Measurements from ENCODE around the gene OR10H1. TPM values are rescaled to one million over a fixed set of nuclear protein-coding genes. Genes with fewer than 3 reads are reported as not detected.
A peak's percentile ranks its signal among the peaks of the same experiment; 100 is the strongest.
"Not testable (repeated sequence)": the region's sequence is repeated elsewhere in the genome, so short reads cannot be mapped to it uniquely, and the experiment has no call there.

Gene OR10H1
- not detected for polyA plus RNA-seq

- peaks cover 6 to 9% of the 10 kb centered on the region in 2 donors for H3K4me1 Mint-ChIP-seq
- no peak for DNase-seq
- peaks cover 0 to 3% (median 2%) of the 10 kb centered on the region in 3 donors for H3K27me3 Mint-ChIP-seq (ENCODE audit: low read depth in 3 of 3)
- H3K36me3 Mint-ChIP-seq: no peaks in the 10 kb centered on the region
- peaks cover 0 to 1% (median 0%) of the 10 kb centered on the region in 6 donors for H3K9me3 Mint-ChIP-seq
- H3K4me3 Mint-ChIP-seq: no peak within 1 kb of the TSS
- H3K27ac Mint-ChIP-seq: no peak within 1 kb of the TSS
Measured at GRCh38 chr19:15815306-15815705, at the start of gene OR10H1. Gene OR10H1, minus strand, starts transcription at chr19:15815664. Its CDS starts 7,627 bp downstream, at chr19:15808037.

- H3K4me1 Mint-ChIP-seq: no peaks in the 10 kb centered on the region
- H3K4me3 Mint-ChIP-seq: no peak overlapping the region
- H3K27ac Mint-ChIP-seq: no peak overlapping the region
Measured at GRCh38 chr19:15864824-15865223, 49.4 kb upstream of the OR10H1 start.

GRCh38 chr19:15863272-15863671 is 47.8 kb upstream of the OR10H1 start:
- no peaks in the 10 kb centered on the region for H3K9me3 Mint-ChIP-seq

More at GRCh38 chr19:15864824-15865223, 49.4 kb upstream of the OR10H1 start:
- no peak for DNase-seq
- Mint-ChIP-seq H3K27me3 (ENCODE audit: low read depth in 3 of 3) (peaks cover 2 to 3% (median 2%) of the 10 kb centered on the region in 3 donors), H3K36me3 (no peaks in the 10 kb centered on the region), H3K9me3 (no peaks in the 10 kb centered on the region)

GRCh38 chr19:15862444-15862843 is 47.0 kb upstream of the OR10H1 start:
- H3K4me1 Mint-ChIP-seq: no peaks in the 10 kb centered on the region
- no peaks in the 10 kb centered on the region for H3K9me3 Mint-ChIP-seq
- no peak overlapping the region for H3K4me3 Mint-ChIP-seq
- H3K27ac Mint-ChIP-seq: no peak overlapping the region
- DNase-seq: no peak
- H3K36me3 Mint-ChIP-seq: no peaks in the 10 kb centered on the region
- peaks cover 0 to 6% (median 1%) of the 10 kb centered on the region in 3 donors for H3K27me3 Mint-ChIP-seq (ENCODE audit: low read depth in 3 of 3)

More at GRCh38 chr19:15863272-15863671, 47.8 kb upstream of the OR10H1 start:
- DNase-seq: no peak
- no peak overlapping the region for H3K27ac Mint-ChIP-seq
- H3K27me3 Mint-ChIP-seq (ENCODE audit: low read depth in 3 of 3): peaks cover 0 to 4% (median 0%) of the 10 kb centered on the region in 3 donors
- no peaks in the 10 kb centered on the region for H3K4me1 Mint-ChIP-seq
- no peaks in the 10 kb centered on the region for H3K36me3 Mint-ChIP-seq
- H3K4me3 Mint-ChIP-seq: no peak overlapping the region

GRCh38 chr19:15860522-15860921 is 45.1 kb upstream of the OR10H1 start:
- Mint-ChIP-seq H3K9me3 (no peaks in the 10 kb centered on the region), H3K4me1 (no peaks in the 10 kb centered on the region), H3K36me3 (no peaks in the 10 kb centered on the region), H3K27ac (no peak overlapping the region), H3K27me3 (ENCODE audit: low read depth in 3 of 3) (peaks cover 0 to 6% (median 5%) of the 10 kb centered on the region in 3 donors), H3K4me3 (no peak overlapping the region)
- no peak for DNase-seq

- DNase-seq: no peak
- Mint-ChIP-seq H3K4me3 (no peak overlapping the region), H3K27me3 (ENCODE audit: low read depth in 3 of 3) (peaks cover 0 to 6% (median 5%) of the 10 kb centered on the region in 3 donors), H3K9me3 (no peaks in the 10 kb centered on the region), H3K27ac (no peak overlapping the region), H3K4me1 (no peaks in the 10 kb centered on the region), H3K36me3 (no peaks in the 10 kb centered on the region)
Measured at GRCh38 chr19:15859187-15859586, 43.7 kb upstream of the OR10H1 start.

- no peaks in the 10 kb centered on the region for H3K36me3 Mint-ChIP-seq
- no peak overlapping the region for H3K27ac Mint-ChIP-seq
- no peak for DNase-seq
- no peak overlapping the region for H3K4me3 Mint-ChIP-seq
- H3K9me3 Mint-ChIP-seq: no peaks in the 10 kb centered on the region
- H3K27me3 Mint-ChIP-seq (ENCODE audit: low read depth in 3 of 3): peaks cover 2 to 3% (median 3%) of the 10 kb centered on the region in 3 donors
- peaks cover 5 to 10% of the 10 kb centered on the region in 2 donors for H3K4me1 Mint-ChIP-seq
Measured at GRCh38 chr19:15850385-15850784, 34.9 kb upstream of the OR10H1 start.

- H3K27ac Mint-ChIP-seq: no peak overlapping the region
- no peak overlapping the region for H3K4me3 Mint-ChIP-seq
- H3K27me3 Mint-ChIP-seq (ENCODE audit: low read depth in 3 of 3): peaks cover 0 to 3% (median 0%) of the 10 kb centered on the region in 3 donors
Measured at GRCh38 chr19:15846923-15847322, 31.5 kb upstream of the OR10H1 start.

GRCh38 chr19:15843894-15844222 is 28.4 kb upstream of the OR10H1 start:
- not testable (repeated sequence) for H3K27me3 Mint-ChIP-seq (ENCODE audit: low read depth in 3 of 3); H3K9me3 Mint-ChIP-seq; DNase-seq; H3K36me3 Mint-ChIP-seq
- H3K4me1 Mint-ChIP-seq: peaks cover 34 to 45% of the 10 kb centered on the region in 2 donors
- peak overlapping the region; percentile 4 to 78 (median 58) for H3K4me3 Mint-ChIP-seq
- peak overlapping the region in 5 of 6 donors; percentile 3 to 91 (median 84) for H3K27ac Mint-ChIP-seq

More at GRCh38 chr19:15846923-15847322, 31.5 kb upstream of the OR10H1 start:
- Mint-ChIP-seq H3K9me3 (no peaks in the 10 kb centered on the region), H3K4me1 (peaks cover 31 to 42% of the 10 kb centered on the region in 2 donors), H3K36me3 (no peaks in the 10 kb centered on the region)
- DNase-seq: no peak

GRCh38 chr19:15843203-15843893 is 27.9 kb upstream of the OR10H1 start:
- no peaks in the 10 kb centered on the region for H3K27me3 Mint-ChIP-seq (ENCODE audit: low read depth in 3 of 3)
- H3K4me1 Mint-ChIP-seq: peaks cover 36 to 49% of the 10 kb centered on the region in 2 donors
- DNase-seq: no peak
- no peaks in the 10 kb centered on the region for H3K36me3 Mint-ChIP-seq
- peak overlapping the region; percentile 3 to 91 (median 83) for H3K27ac Mint-ChIP-seq
- peak overlapping the region; percentile 4 to 78 (median 58) for H3K4me3 Mint-ChIP-seq
- H3K9me3 Mint-ChIP-seq: no peaks in the 10 kb centered on the region

GRCh38 chr19:15841875-15842569 is 26.6 kb upstream of the OR10H1 start:
- peaks cover 42 to 62% of the 10 kb centered on the region in 2 donors for H3K4me1 Mint-ChIP-seq
- no peaks in the 10 kb centered on the region for H3K9me3 Mint-ChIP-seq
- peak overlapping the region in 1 of 6 donors; percentile 23 for H3K27ac Mint-ChIP-seq
- peaks cover under 1 to 3% (median 2%) of the 10 kb centered on the region in 3 donors for H3K27me3 Mint-ChIP-seq (ENCODE audit: low read depth in 3 of 3)
- peak; percentile 11 to 18 (median 15) for DNase-seq
- no peak overlapping the region for H3K4me3 Mint-ChIP-seq
- H3K36me3 Mint-ChIP-seq: no peaks in the 10 kb centered on the region

- no peak overlapping the region for H3K4me3 Mint-ChIP-seq
- H3K36me3 Mint-ChIP-seq: no peaks in the 10 kb centered on the region
- H3K27ac Mint-ChIP-seq: no peak overlapping the region
- H3K4me1 Mint-ChIP-seq: peaks cover 43 to 64% of the 10 kb centered on the region in 2 donors
- DNase-seq: no peak
- peaks cover 7 to 10% (median 8%) of the 10 kb centered on the region in 3 donors for H3K27me3 Mint-ChIP-seq (ENCODE audit: low read depth in 3 of 3)
- H3K9me3 Mint-ChIP-seq: no peaks in the 10 kb centered on the region
Measured at GRCh38 chr19:15840833-15841232, 25.4 kb upstream of the OR10H1 start.

GRCh38 chr19:15839888-15840287 is 24.4 kb upstream of the OR10H1 start:
- H3K36me3 Mint-ChIP-seq: not testable (repeated sequence)

GRCh38 chr19:15838351-15838750 is 22.9 kb upstream of the OR10H1 start:
- Mint-ChIP-seq H3K27me3 (ENCODE audit: low read depth in 3 of 3) (peaks cover 7 to 11% (median 10%) of the 10 kb centered on the region in 3 donors), H3K4me3 (peak overlapping the region; percentile 12 to 47 (median 36)), H3K27ac (peak overlapping the region; percentile 35 to 97 (median 67)), H3K4me1 (peaks cover 28 to 51% of the 10 kb centered on the region in 2 donors), H3K9me3 (no peaks in the 10 kb centered on the region), H3K36me3 (no peaks in the 10 kb centered on the region)
- no peak for DNase-seq

More at GRCh38 chr19:15839888-15840287, 24.4 kb upstream of the OR10H1 start:
- H3K4me3 Mint-ChIP-seq, H3K27ac Mint-ChIP-seq, H3K9me3 Mint-ChIP-seq, DNase-seq: not testable (repeated sequence)
- Mint-ChIP-seq H3K27me3 (ENCODE audit: low read depth in 3 of 3) (peaks cover 7 to 11% (median 10%) of the 10 kb centered on the region in 3 donors), H3K4me1 (peaks cover 42 to 64% of the 10 kb centered on the region in 2 donors)
